Activated CD4-positive, alpha-beta T cell treated with anti-CD3 and anti-CD28 coated beads, Interleukin-2, amount 50 U/mL, for 1 hour (primary cell): ENCODE data around the gene SLC39A11.

ENCODE experiments used
- DNase-seq: peaks from one replicate; pipeline ENCODE4 v3.0.0-alpha.2; 2020

Gene SLC39A11

GRCh38 chr17:73039282-73039681 is 53.2 kb downstream of the SLC39A11 start:
- no peak for DNase-seq

GRCh38 chr17:73031472-73031871 is 61.0 kb downstream of the SLC39A11 start:
- no peak for DNase-seq

- DNase-seq = no peak
Measured at GRCh38 chr17:73030995-73031394, 61.5 kb downstream of the SLC39A11 start.

GRCh38 chr17:73030501-73030921 is 62.0 kb downstream of the SLC39A11 start:
- DNase-seq = no peak

- no peak for DNase-seq
Measured at GRCh38 chr17:73029991-73030390, 62.5 kb downstream of the SLC39A11 start.

- DNase-seq = no peak
Measured at GRCh38 chr17:73029021-73029420, 63.5 kb downstream of the SLC39A11 start.

GRCh38 chr17:73028299-73028755 is 64.2 kb downstream of the SLC39A11 start:
- DNase-seq = no peak

GRCh38 chr17:73027130-73027741 is 65.3 kb downstream of the SLC39A11 start:
- no peak for DNase-seq

- no peak for DNase-seq
Measured at GRCh38 chr17:73025041-73025560, 67.4 kb downstream of the SLC39A11 start.

- DNase-seq = no peak
Measured at GRCh38 chr17:73023759-73024158, 68.7 kb downstream of the SLC39A11 start.

- no peak for DNase-seq
Measured at GRCh38 chr17:73022694-73023093, 69.8 kb downstream of the SLC39A11 start.

GRCh38 chr17:73021771-73022170 is 70.7 kb downstream of the SLC39A11 start:
- no peak for DNase-seq

- DNase-seq = no peak
Measured at GRCh38 chr17:73020110-73020509, 72.4 kb downstream of the SLC39A11 start.

GRCh38 chr17:73018599-73018998 is 73.9 kb downstream of the SLC39A11 start:
- no peak for DNase-seq

- DNase-seq = no peak
Measured at GRCh38 chr17:73017658-73018057, 74.8 kb downstream of the SLC39A11 start.

- DNase-seq = no peak
Measured at GRCh38 chr17:73015722-73016276, 76.7 kb downstream of the SLC39A11 start.

GRCh38 chr17:73013816-73014663 is 78.4 kb downstream of the SLC39A11 start:
- no peak for DNase-seq

- no peak for DNase-seq
Measured at GRCh38 chr17:73013301-73013700, 79.2 kb downstream of the SLC39A11 start.

GRCh38 chr17:73011016-73011486 is 81.4 kb downstream of the SLC39A11 start:
- DNase-seq = no peak

- no peak for DNase-seq
Measured at GRCh38 chr17:73010414-73010813, 82.1 kb downstream of the SLC39A11 start.

- DNase-seq = no peak
Measured at GRCh38 chr17:73007407-73007806, 85.1 kb downstream of the SLC39A11 start.

- no peak for DNase-seq
Measured at GRCh38 chr17:73005360-73005759, 87.1 kb downstream of the SLC39A11 start.

GRCh38 chr17:73003487-73003886 is 89.0 kb downstream of the SLC39A11 start:
- DNase-seq = no peak

GRCh38 chr17:73000832-73001231 is 91.7 kb downstream of the SLC39A11 start:
- no peak for DNase-seq
